Measurements from ENCODE around the gene DCAF10. TPM values are rescaled to one million over a fixed set of nuclear protein-coding genes. Genes with fewer than 3 reads are reported as not detected.

DCAF10 gene
- polyA plus RNA-seq, 3 donors: 12.4 to 17.2 (median 14.7) TPM

DNA sequence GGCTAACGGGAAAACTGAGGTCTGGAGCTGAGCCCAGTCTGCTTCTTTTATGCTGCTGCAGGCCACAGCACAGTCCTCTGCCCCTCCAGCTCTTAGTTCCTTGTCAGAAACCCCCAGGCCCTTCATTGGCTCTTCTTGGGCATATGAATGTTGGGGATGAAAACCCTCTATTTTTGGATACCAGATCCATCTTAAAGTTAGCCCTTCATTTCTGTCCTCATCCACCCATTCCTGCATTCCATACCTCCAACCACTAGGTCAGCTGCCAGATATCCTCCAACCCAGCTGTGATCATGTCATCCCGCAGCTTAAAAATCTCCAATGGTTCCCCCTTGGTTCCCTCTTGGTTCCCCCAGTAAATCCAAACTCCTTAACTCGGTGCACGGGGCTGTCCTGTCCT, 105.2 kb downstream of the DCAF10 start:
- H3K79me2 ChIP-seq (ENCODE audit: insufficient read depth, low read length): peaks cover 28% of the 10 kb centered on the region
- H2AFZ ChIP-seq (ENCODE audit: insufficient read depth, low read depth, low read length, poor library complexity, severe bottlenecking): no peak overlapping the region
- no peaks in the 10 kb centered on the region for H3K9me3 Mint-ChIP-seq
- H3K9ac ChIP-seq (ENCODE audit: insufficient read depth, low read length, poor library complexity, severe bottlenecking): no peak overlapping the region
- no peak overlapping the region for H3K4me3 Mint-ChIP-seq
- H3K27me3 Mint-ChIP-seq (ENCODE audit: low read depth in 3 of 3): peaks cover 0 to 2% (median 2%) of the 10 kb centered on the region in 3 donors
- H3K36me3 Mint-ChIP-seq: peaks cover 1 to 3% of the 10 kb centered on the region in 2 donors
- no peak overlapping the region for H3K4me2 ChIP-seq (replicated peaks; ENCODE audit: extremely low read depth, low read length, poor library complexity, severe bottlenecking)
- H3K4me1 Mint-ChIP-seq: peaks cover 43% of the 10 kb centered on the region
- peaks cover under 1 to 2% of the 10 kb centered on the region in 2 donors for H3K36me3 ChIP-seq (replicated peaks in 1 of 2; ENCODE audit: control insufficient read depth in 1 of 2, insufficient read depth in 2 of 2, low read length in 2 of 2)
- H4K20me1 ChIP-seq (ENCODE audit: insufficient read depth, low read length): peaks cover 7% of the 10 kb centered on the region
- no peak overlapping the region for H3K27ac ChIP-seq (ENCODE audit: low read depth in 1 of 2, low read length in 2 of 2)
- peak overlapping the region in 1 of 7 donors; percentile 81 for H3K27ac Mint-ChIP-seq
- no peaks in the 10 kb centered on the region for H3K9me3 ChIP-seq (replicated peaks in 1 of 2; ENCODE audit: control insufficient read depth in 1 of 2, insufficient read depth in 1 of 2, low read length in 2 of 2)
- intact Hi-C loops (cut with micrococcal nuclease): loop anchor here in 1 of 2 donors (10.0 kb wide), 3 partner anchors 121 to 421 kb away; partner anchors contain the start of genes EXOSC3, POLR1E and TOMM5
- TF ChIP-seq, protein P1, sequence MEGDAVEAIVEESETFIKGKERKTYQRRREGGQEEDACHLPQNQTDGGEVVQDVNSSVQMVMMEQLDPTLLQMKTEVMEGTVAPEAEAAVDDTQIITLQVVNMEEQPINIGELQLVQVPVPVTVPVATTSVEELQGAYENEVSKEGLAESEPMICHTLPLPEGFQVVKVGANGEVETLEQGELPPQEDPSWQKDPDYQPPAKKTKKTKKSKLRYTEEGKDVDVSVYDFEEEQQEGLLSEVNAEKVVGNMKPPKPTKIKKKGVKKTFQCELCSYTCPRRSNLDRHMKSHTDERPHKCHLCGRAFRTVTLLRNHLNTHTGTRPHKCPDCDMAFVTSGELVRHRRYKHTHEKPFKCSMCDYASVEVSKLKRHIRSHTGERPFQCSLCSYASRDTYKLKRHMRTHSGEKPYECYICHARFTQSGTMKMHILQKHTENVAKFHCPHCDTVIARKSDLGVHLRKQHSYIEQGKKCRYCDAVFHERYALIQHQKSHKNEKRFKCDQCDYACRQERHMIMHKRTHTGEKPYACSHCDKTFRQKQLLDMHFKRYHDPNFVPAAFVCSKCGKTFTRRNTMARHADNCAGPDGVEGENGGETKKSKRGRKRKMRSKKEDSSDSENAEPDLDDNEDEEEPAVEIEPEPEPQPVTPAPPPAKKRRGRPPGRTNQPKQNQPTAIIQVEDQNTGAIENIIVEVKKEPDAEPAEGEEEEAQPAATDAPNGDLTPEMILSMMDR (IDR thresholded peaks at IDR 0.05): no peak
- H3K4me3 ChIP-seq (replicated peaks in 1 of 3; ENCODE audit: low read depth in 2 of 3, low read length in 3 of 3): no peak overlapping the region
- WGBS (ENCODE audit: insufficient coverage): 95% methylated on average over 4 of the region's 4 CpGs
- no peaks in the 10 kb centered on the region for H3K27me3 ChIP-seq (ENCODE audit: control insufficient read depth in 2 of 2, insufficient read depth in 2 of 2, low read length in 2 of 2)
- H3K4me1 ChIP-seq (ENCODE audit: control insufficient read depth in 1 of 2, insufficient read depth in 2 of 2, low read length in 2 of 2): peaks cover 39 to 51% of the 10 kb centered on the region in 2 donors
- no peak for DNase-seq

DNA sequence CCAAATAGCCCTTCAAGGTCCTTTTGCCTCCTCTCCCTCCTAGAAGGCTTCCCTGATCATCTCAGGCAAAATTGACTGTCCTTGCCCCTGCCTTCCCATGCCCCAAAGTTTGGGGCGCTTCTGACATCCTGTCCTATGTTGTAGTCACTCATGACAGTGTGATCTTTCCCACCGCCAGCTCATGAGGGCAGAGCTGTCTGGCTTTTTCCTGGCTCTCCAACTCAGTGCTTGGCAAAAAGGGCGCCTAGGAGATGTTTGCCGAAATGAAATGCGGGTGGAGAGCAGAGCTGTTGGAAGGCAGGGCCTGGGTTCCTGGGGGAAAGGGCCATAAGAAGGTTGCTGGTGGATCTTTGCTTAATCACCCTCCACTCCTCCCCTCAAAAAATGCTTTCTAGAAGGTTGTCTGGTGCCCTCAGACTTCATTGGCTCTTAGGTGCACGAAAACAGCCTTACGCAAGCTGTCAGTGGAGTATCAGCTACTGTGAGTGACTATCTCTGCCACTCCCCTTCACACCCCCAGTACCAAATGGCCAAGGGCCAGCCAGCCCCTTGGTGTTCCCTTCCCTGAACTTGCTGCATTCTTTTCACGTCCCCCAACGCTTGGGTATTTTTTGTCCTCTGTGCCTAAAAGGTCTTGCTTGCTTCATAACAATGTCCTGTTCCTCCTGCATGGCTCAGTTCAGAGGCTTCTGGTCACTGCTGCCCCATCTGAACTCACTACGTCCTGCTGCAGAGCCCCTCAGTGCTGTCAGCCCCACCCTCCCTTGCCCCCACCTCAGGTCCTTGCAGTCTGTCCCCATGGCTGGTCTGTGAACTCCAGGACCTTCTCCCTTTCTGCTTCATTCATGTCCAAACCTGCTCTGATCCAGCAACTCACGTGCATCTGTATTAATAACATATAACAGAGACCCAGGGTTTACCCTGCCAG, 106.0 kb downstream of the DCAF10 start:
- peak in 1 of 3 donors; percentile 3 for DNase-seq
- Histone ChIP-seq H4K20me1 (ENCODE audit: insufficient read depth, low read length) (peaks cover 7% of the 10 kb centered on the region), H3K9ac (ENCODE audit: insufficient read depth, low read length, poor library complexity, severe bottlenecking) (no peak overlapping the region), H3K4me3 (replicated peaks in 1 of 3; ENCODE audit: low read depth in 2 of 3, low read length in 3 of 3) (no peak overlapping the region), H3K27ac (ENCODE audit: low read depth in 1 of 2, low read length in 2 of 2) (no peak overlapping the region), H3K79me2 (ENCODE audit: insufficient read depth, low read length) (peaks cover 20% of the 10 kb centered on the region), H3K4me1 (ENCODE audit: control insufficient read depth in 1 of 2, insufficient read depth in 2 of 2, low read length in 2 of 2) (peaks cover 45 to 57% of the 10 kb centered on the region in 2 donors), H3K4me2 (replicated peaks; ENCODE audit: extremely low read depth, low read length, poor library complexity, severe bottlenecking) (no peak overlapping the region), H3K27me3 (ENCODE audit: control insufficient read depth in 2 of 2, insufficient read depth in 2 of 2, low read length in 2 of 2) (no peaks in the 10 kb centered on the region), H2AFZ (ENCODE audit: insufficient read depth, low read depth, low read length, poor library complexity, severe bottlenecking) (no peak overlapping the region), H3K36me3 (replicated peaks in 1 of 2; ENCODE audit: control insufficient read depth in 1 of 2, insufficient read depth in 2 of 2, low read length in 2 of 2) (no peaks in the 10 kb centered on the region), H3K9me3 (replicated peaks in 1 of 2; ENCODE audit: control insufficient read depth in 1 of 2, insufficient read depth in 1 of 2, low read length in 2 of 2) (no peaks in the 10 kb centered on the region)
- Mint-ChIP-seq H3K9me3 (no peaks in the 10 kb centered on the region), H3K4me3 (no peak overlapping the region), H3K27me3 (ENCODE audit: low read depth in 3 of 3) (peaks cover 0 to 2% (median 2%) of the 10 kb centered on the region in 3 donors), H3K4me1 (peaks cover 50% of the 10 kb centered on the region), H3K27ac (peak overlapping the region in 6 of 7 donors; percentile 37 to 63 (median 54)), H3K36me3 (no peaks in the 10 kb centered on the region)
- intact Hi-C loops (cut with micrococcal nuclease): loop anchor here in 1 of 2 donors (10.0 kb wide), 3 partner anchors 122 to 422 kb away; partner anchors contain the start of genes EXOSC3, POLR1E and TOMM5
- TF ChIP-seq, protein P1 (IDR thresholded peaks at IDR 0.05): no peak
- 92% methylated on average over 7 of the region's 11 CpGs for WGBS (ENCODE audit: insufficient coverage)
